Caki2 (cell line): ENCODE data around the gene WWOX. TPM values are rescaled to one million over a fixed set of nuclear protein-coding genes. Genes with fewer than 3 reads are reported as not detected.

Source experiments
- DNase-seq: peaks from one replicate; pipeline ENCODE4 v3.0.0-alpha.2; 2015; ENCODE audit warnings: low read depth
- in situ Hi-C: cut with HindIII; loops from 2 replicates; pipeline ENCODE4 v1.10.0; 2016; ENCODE audit warnings: low sequenced_read_pairs, low pct_unique_long_range_greater_than_20kb, mixed read lengths
- total RNA-seq: library from RNA; depleted of rRNA; stranded (reverse); fragments of >200 nt; shearing (Covaris generic); gene quantifications from 2 replicates; pipeline ENCODE4 v1.2.3, GENCODE V29; 2014; ENCODE audit warnings: low replicate concordance

Gene WWOX
- total RNA-seq, 1 experiment from 2014 or later: 15.1 TPM

DNA sequence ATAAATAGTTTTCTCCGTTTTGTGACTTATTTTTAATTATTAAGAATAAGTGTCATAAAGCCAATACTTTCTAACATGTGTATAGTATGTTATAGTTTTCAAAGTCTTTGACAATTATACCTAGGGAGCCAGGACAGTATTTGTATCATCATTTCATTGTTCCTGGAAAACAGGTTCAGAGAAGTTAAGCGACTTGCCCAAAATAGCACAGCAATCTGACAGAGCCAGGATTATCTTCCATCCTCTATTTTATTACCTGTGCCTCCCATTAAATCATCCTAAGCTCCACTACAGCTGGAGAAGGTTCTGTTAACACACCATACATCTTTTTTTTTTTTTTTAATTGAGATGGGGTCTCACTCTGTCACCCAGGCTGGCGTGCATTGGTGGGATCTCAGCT is 782.7 kb downstream of the WWOX start:
- in situ Hi-C loops: no loop called here

GRCh38 chr16:78882751-78883150 is 783.3 kb downstream of the WWOX start:
- in situ Hi-C loops: no loop called here

More for the DNA sequence above, 782.7 kb downstream of the WWOX start:
- DNase-seq: no peak

DNA sequence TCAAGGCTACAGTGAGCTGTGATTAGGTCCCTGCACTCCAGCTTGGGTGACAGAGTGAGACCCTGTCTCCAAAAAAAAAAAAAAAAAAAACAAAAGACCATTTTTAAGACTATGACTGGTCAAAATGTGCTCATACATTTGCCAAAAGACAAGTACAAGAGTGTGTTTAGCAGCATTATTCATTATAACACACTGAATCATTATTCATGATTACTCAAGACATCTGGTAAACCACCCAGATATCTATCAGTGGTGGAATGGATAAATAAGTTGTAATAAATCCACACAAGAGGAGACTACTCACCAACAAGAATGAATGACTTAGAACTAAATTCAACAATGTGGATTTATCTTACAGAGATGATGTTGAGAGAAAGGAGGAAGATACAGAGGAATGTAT is 784.8 kb downstream of the WWOX start:
- no peak for DNase-seq
- in situ Hi-C loops: no loop called here

More at GRCh38 chr16:78882751-78883150, 783.3 kb downstream of the WWOX start:
- no peak for DNase-seq

GRCh38 chr16:78889346-78889745 is 789.9 kb downstream of the WWOX start:
- in situ Hi-C loops: no loop called here
- no peak for DNase-seq

GRCh38 chr16:78890373-78890895 is 791.0 kb downstream of the WWOX start:
- no peak for DNase-seq
- in situ Hi-C loops: no loop called here

DNA sequence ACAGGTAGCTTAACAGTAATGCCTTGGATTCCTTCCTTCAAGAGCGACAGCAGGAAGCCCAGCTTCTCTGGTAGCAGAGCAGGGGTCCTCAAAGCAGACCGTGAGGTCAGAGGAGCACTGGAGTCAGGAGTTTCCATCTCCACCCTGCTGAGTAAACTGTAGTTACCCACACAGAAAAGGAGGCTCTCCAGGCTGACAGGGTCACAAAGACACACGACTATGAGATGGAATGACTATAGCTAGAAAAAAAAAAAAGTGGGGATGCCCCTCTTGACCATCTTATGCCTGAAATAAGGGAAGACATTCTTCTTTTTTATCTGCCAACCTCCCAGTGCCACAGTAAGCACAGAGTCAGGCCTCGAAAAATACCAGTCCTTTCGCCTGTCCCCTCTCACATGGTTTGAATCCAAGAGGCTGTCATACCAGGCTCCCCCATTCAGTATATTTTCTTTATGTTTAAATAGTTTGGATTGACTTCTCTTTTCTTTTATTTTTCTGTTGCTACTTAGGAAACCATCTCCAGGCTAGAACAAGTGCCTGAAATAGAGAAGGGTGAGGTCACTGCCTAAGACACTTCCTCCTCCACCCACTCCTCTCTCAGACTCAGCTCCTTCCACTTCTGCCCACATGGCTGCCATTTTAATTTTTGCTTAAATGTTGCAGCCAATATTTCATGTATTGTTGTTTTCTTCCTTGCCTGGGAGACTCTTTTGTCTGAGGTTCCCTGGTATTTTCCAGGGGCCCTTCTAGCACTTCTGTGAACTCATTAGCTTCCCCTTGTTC is 793.7 kb downstream of the WWOX start:
- in situ Hi-C loops: no loop called here
- no peak for DNase-seq

GRCh38 chr16:78894886-78895285 is 795.4 kb downstream of the WWOX start:
- DNase-seq: no peak
- in situ Hi-C loops: no loop called here

DNA sequence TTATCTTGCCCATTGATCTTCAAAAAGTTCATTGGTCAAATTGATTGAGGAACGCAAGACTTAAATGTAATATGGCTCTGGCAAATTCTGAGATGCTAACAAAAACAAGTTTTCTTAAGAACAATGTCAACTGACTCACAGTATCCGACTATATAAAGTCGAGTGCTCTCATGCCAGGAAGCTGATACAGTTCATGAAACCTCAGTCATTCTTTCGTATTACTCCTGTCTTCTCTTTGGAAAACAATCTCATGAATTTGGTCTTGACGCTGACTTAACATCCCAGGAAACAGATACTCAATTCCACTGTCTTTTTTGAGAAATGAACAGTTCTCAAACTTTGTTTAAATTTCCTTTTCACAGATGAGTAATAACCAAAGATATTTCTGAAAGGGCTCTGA is 796.2 kb downstream of the WWOX start:
- no peak for DNase-seq
- in situ Hi-C loops: no loop called here

DNA sequence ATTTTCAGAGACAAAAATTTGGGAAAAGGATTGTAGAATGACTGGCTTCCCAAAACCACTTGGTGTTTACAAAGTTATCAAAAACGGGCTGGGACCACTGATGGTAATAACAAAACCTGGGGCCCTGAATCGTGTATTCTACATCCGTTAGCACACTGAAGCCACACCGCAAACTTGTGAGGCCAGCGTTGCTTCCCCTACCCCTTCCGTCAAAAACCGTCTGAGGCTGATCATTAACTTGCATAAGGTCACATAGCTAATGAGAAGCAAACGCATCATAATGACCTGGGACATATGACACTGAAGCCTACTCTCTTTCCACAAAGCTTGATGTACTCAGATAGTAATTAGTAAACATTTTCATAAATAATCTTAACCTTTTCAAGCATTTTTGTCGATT is 796.8 kb downstream of the WWOX start:
- DNase-seq: no peak
- in situ Hi-C loops: no loop called here

DNA sequence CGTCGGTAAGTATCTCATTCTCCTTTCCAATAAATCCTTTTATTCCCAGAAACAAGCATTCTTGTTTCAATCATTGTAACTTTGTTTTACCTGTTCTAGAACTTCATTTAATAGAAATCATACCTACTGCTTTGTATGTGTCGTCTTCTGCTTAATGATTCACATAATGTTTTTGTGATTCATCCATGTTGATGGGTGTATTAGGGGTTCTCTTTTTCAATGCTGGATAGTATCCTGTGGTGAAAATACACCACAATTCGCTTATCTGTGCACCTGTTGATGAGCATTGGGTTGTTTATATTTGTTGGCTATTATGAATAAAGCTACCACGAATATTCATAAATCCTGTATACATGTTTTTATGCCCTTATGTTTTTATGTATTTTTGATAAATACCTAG is 797.8 kb downstream of the WWOX start:
- in situ Hi-C loops: no loop called here
- DNase-seq: no peak

GRCh38 chr16:78900044-78900811 is 800.8 kb downstream of the WWOX start:
- in situ Hi-C loops: no loop called here
- no peak for DNase-seq

DNA sequence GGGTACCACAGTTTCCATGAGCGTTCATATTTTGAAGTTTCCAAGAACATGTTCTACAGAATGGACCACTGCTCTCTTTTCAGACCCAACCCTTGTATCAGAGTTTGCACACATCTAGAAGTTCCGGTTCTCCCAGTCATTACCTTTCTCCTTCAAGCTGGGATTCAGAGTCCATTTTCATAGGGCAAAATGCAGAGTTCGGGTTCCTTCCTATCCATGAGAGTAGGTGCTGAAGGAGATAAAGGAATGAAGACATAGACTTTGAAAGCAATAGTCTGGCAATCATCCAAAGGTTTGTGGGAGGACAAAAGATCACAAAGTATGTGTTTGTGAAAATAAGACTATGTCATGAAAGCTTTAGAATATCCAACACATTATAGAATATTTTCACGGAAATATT is 801.5 kb downstream of the WWOX start:
- in situ Hi-C loops: no loop called here
- DNase-seq: no peak

- in situ Hi-C loops: no loop called here
- no peak for DNase-seq
These were observed 802.9 kb downstream of the WWOX start for GRCh38 chr16:78902321-78902720.

DNA sequence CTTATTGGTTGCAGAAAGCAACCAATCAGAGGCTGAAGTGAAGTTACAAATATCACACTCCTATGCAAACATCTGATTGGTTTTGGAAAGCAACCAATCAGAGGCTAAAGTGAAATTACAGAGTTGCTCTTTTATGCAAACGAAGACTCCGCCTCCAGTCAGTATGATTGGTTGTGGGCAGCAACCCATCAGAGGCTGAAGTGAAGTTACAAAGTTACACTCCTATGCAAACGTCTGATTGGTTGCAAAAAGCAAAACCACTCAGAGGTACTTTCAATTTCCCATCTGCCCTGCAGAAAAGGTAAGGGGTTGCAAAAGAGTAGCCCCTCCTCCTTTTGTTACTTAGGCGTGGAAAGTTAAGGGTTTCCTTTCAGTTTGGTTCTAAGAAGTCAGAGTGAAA is 803.8 kb downstream of the WWOX start:
- DNase-seq: peak; percentile 3
- in situ Hi-C loops: no loop called here

DNA sequence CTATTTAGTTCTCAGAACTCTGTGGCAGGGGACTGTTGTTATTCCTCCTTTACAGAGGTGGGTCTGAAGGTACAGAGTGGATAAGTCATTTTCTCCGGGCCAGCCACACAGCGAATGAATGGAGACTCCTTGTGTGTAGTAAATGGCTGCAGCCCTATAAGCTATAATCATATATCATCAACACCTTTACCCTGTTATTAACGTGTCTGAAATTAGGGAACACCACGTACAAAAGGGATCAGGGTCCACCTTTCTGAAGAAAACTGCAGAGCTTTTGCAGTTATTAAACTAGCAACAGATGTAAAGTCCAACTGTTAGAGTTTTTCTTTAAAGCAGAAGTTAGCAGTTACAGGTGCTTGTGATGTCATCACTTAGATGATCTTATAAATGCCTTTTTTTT is 804.4 kb downstream of the WWOX start:
- in situ Hi-C loops: no loop called here
- no peak for DNase-seq

GRCh38 chr16:78906135-78906534 is 806.7 kb downstream of the WWOX start:
- no peak for DNase-seq
- in situ Hi-C loops: no loop called here

DNA sequence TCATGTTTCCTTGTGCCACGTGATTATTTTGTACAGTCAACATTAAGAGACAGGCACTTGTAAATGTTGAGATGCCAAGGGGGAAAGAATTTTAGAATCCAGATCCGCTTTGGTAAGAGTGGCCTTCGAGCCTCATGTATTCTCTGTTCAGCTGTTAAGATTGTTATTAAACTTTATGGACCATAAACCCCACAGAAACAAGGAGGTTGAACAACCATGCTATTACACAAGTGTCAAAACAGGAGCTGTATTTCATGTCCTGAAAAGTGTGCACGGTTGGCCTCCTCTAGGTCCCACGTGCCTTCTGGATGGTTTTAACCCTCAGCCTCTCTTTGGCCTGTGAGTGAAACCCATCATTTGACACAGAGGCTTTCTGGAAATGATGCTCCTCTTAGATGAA is 809.8 kb downstream of the WWOX start:
- in situ Hi-C loops: no loop called here

GRCh38 chr16:78915811-78916345 is 816.4 kb downstream of the WWOX start:
- no peak for DNase-seq
- in situ Hi-C loops: no loop called here

More for the DNA sequence above, 809.8 kb downstream of the WWOX start:
- no peak for DNase-seq

DNA sequence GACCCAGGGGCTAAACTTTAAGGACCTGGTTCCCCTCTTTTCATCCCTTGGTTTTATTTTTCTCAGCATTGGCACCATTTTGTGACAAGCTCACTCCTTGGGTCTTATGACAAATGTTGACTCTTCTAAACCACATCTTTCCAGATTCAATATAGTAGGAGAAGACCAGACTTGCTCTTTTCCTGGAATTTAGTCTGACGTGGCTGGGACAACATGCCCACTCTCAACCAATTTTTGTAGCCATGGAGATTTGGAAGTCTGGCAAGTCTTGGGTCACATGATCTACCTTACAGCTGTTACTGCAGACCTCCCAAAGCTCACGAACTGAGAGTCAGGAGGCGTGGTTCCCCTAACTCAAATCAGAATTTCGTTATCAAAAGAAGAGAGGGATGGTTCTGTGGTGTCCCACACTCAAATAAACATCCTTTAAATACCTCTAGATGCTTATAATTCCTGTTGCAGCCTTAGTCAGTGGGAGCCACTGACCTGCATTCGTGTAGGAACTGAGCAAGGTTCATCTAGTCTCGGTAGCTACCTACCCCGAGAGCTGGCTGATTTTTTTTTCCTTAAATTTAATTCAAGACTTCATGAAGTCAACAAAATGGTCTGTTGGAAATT is 817.6 kb downstream of the WWOX start:
- no peak for DNase-seq
- in situ Hi-C loops: no loop called here
